HepG2 (cell line): ENCODE data around the gene TSPAN12. TPM values are rescaled to one million over a fixed set of nuclear protein-coding genes. Genes with fewer than 3 reads are reported as not detected.

ENCODE experiments used
- ATAC-seq: fragments of 200-7000 bp; cut with Tn5 transposase; 3 replicates; pipeline ENCODE4 v1.9.1; 2020; ENCODE audit warnings: mild to moderate bottlenecking, moderate library complexity
- BruUV-seq: library from RNA; stranded (reverse); fragments of 400-500 nt; replicated peaks from 2 replicates; lab custom pipeline; 2021; lab: Mats Ljungman, UMichigan
- CTCF ChIA-PET: fragments of 300-600 bp; formaldehyde crosslinking; extraction: SDS; loops from one replicate; lab custom pipeline; 2021; ENCODE audit warnings: low total read pairs, inconsistent platforms, low intra/inter-chr PET ratio; lab: Yijun Ruan, JAX
- POLR2A ChIA-PET: fragments of 350-600 bp; sonication (Branson Sonifier 250); formaldehyde crosslinking; loops from one replicate; lab custom pipeline; 2020; ENCODE audit warnings: antibody characterized with exemption, inconsistent platforms; lab: Yijun Ruan, JAX
- DNase-seq: peaks from one replicate; pipeline ENCODE4 v3.0.0-alpha.2; 2015; ENCODE audit warnings: low spot score
- FAIRE-seq: peaks from 3 replicates; lab custom pipeline; 2011; peaks lifted over from hg19 to GRCh38; lab: Jason Lieb, UNC
- H2AFZ ChIP-seq: one replicate; pipeline ENCODE4 v1.6.1; 2011; ENCODE audit warnings: low read length, inconsistent platforms
- H3K27ac ChIP-seq: fragments of 300-600 bp; 3 replicates; pipeline ENCODE4 v1.8.0; 2011; ENCODE audit warnings: mixed run types, mild to moderate bottlenecking, mixed read lengths, low read length, inconsistent platforms; ENCODE audit not compliant: insufficient read depth; ENCODE audit errors: extremely low read length
- H3K27me3 ChIP-seq, 2 experiments: fragments of 200-600 bp in 1 of 2; 2 replicates in 1 of 2; 3 replicates in 1 of 2; pipeline versions ENCODE4 v1.6.0 to v1.8.0; 2011; ENCODE audit warnings: low read length in 2 of 2, mild to moderate bottlenecking in 2 of 2, moderate library complexity in 2 of 2, inconsistent platforms in 1 of 2; ENCODE audit not compliant: insufficient read depth in 2 of 2, control insufficient read depth in 1 of 2
- H3K36me3 ChIP-seq, 2 experiments: fragments of 200-600 bp in 1 of 2; replicated peaks in 1 of 2; 2 replicates in 1 of 2; 3 replicates in 1 of 2; pipeline versions ENCODE4 v1.5.1 to v1.8.0; 2011; ENCODE audit warnings: low read length in 2 of 2, inconsistent platforms in 1 of 2; ENCODE audit not compliant: insufficient read depth in 2 of 2, control insufficient read depth in 1 of 2
- H3K4me1 ChIP-seq: 2 replicates; pipeline ENCODE4 v1.5.1; 2012; ENCODE audit warnings: low read length, inconsistent platforms; ENCODE audit not compliant: insufficient read depth
- H3K4me2 ChIP-seq: 2 replicates; pipeline ENCODE4 v1.6.0; 2011; ENCODE audit warnings: low read depth, low read length, inconsistent platforms
- H3K4me3 ChIP-seq, 3 experiments: fragments of 200-600 bp in 1 of 3; sonication (generic), shearing (Covaris generic) in 1 of 3; replicated peaks in 1 of 3; 2 replicates each; pipeline ENCODE4 v1.5.1; 2011 to 2016; ENCODE audit warnings: low read length in 3 of 3, inconsistent platforms in 2 of 3, low read depth in 2 of 3, mild to moderate bottlenecking in 2 of 3, control low read depth in 1 of 3, mixed read lengths in 1 of 3; ENCODE audit not compliant: insufficient read depth in 1 of 3
- H3K79me2 ChIP-seq: one replicate; pipeline ENCODE4 v1.6.1; 2011; ENCODE audit warnings: low read length, inconsistent platforms; ENCODE audit not compliant: insufficient read depth
- H3K9ac ChIP-seq: 2 replicates; pipeline ENCODE4 v1.6.0; 2011; ENCODE audit warnings: mild to moderate bottlenecking, low read depth, low read length, inconsistent platforms; ENCODE audit not compliant: insufficient read depth
- H3K9me3 ChIP-seq: 2 replicates; pipeline ENCODE4 v1.5.1; 2012; ENCODE audit warnings: mild to moderate bottlenecking, low read length
- H4K20me1 ChIP-seq: 2 replicates; pipeline ENCODE4 v1.6.0; 2011; ENCODE audit warnings: inconsistent platforms, mild to moderate bottlenecking, low read length, moderate library complexity; ENCODE audit not compliant: insufficient read depth
- JARID2 ChIP-seq: sonication (generic); formaldehyde crosslinking; IDR thresholded peaks from 2 replicates; pipeline ENCODE4 v1.8.1; 2023; ENCODE audit warnings: missing genetic modification reagents, inconsistent platforms; ENCODE audit not compliant: insufficient replicate concordance
- MAFF ChIP-seq: IDR thresholded peaks from 2 replicates; pipeline ENCODE4 v1.6.1; 2011; ENCODE audit warnings: low read depth, low read length, improper control_type of control experiment
- MAFK ChIP-seq, 2 experiments: IDR thresholded peaks in 1 of 2; conservative IDR thresholded peaks in 1 of 2; 2 replicates each; pipeline ENCODE4 v1.6.1; 2011; ENCODE audit warnings: improper control_type of control experiment in 2 of 2, low read length in 2 of 2
- NFYC ChIP-seq: IDR thresholded peaks from 2 replicates; pipeline ENCODE4 v1.6.1; 2016; ENCODE audit warnings: missing genetic modification reagents, missing compliant biosample characterization
- NR2C2 ChIP-seq: sonication (generic); formaldehyde crosslinking; IDR thresholded peaks from 2 replicates; pipeline ENCODE4 v1.4.0; 2020; ENCODE audit warnings: missing genetic modification reagents, mild to moderate bottlenecking, moderate library complexity, borderline replicate concordance
- SAFB2 ChIP-seq: sonication (generic); formaldehyde crosslinking; IDR thresholded peaks from 2 replicates; pipeline ENCODE4 v1.5.1; 2020; ENCODE audit warnings: missing genetic modification reagents, low read depth, mild to moderate bottlenecking, borderline replicate concordance
- STAT5B ChIP-seq: sonication (generic); formaldehyde crosslinking; IDR thresholded peaks from 2 replicates; pipeline ENCODE4 v1.4.0; 2020; ENCODE audit warnings: missing genetic modification reagents
- ZSCAN25 ChIP-seq: sonication (generic); formaldehyde crosslinking; IDR thresholded peaks from 2 replicates; pipeline ENCODE4 v1.8.0; 2022; ENCODE audit warnings: mild to moderate bottlenecking, missing genetic modification reagents
- WGBS: methylation state at CpG from one replicate; pipeline ENCODE4 v1.1.6; 2017; ENCODE audit warnings: low lambda C conversion rate; 5-methylcytosine and 5-hydroxymethylcytosine counted together
- in situ Hi-C: cut with HindIII; loops from 2 replicates; pipeline ENCODE4 v1.10.0; 2017; ENCODE audit warnings: low pct_unique_long_range_greater_than_20kb; ENCODE audit not compliant: extremely low pct_ligation_motif_present
- intact Hi-C: fragments of 100-400 bp; cut with micrococcal nuclease; formaldehyde crosslinking; loops from one replicate; pipeline ENCODE4 v1.10.0; 2022; ENCODE audit not compliant: unreplicated experiment
- polyA plus RNA-seq, 8 experiments: library from polyadenylated mRNA; depleted of rRNA in 3 of 8; stranded (reverse) in 7 of 8; unstranded in 1 of 8; fragments of >200 nt; fragmentation: Illumina TruSeq in 4 of 8; extraction: Trizol in 4 of 8; gene quantifications; 2 replicates each; pipeline versions ENCODE4 v1.2.1 to v1.2.3, GENCODE V29; 2011 to 2016; ENCODE audit warnings: low read depth in 4 of 8, missing spikeins in 1 of 8, mixed read lengths in 1 of 8; ENCODE audit not compliant: insufficient read depth in 1 of 8
- total RNA-seq, 5 experiments: library from RNA; depleted of rRNA; stranded (reverse); fragments of >200 nt; fragmentation: Illumina TruSeq; extraction: Trizol; gene quantifications; 2 replicates each; pipeline ENCODE4 v1.2.3, GENCODE V29; 2016; ENCODE audit warnings: low read depth in 1 of 5
- TF ChIP-seq, protein P1 (sequence below): sonication (generic); formaldehyde crosslinking; IDR thresholded peaks from 2 replicates; pipeline ENCODE4 v1.4.0; 2020; ENCODE audit warnings: mild to moderate bottlenecking, missing genetic modification reagents

Gene TSPAN12
- total and polyA plus RNA-seq, 2 of the 13 experiments (the other 11 are each of a cell fraction or from before 2014, with no cell fraction given): 0.48 to 0.95 TPM

DNA sequence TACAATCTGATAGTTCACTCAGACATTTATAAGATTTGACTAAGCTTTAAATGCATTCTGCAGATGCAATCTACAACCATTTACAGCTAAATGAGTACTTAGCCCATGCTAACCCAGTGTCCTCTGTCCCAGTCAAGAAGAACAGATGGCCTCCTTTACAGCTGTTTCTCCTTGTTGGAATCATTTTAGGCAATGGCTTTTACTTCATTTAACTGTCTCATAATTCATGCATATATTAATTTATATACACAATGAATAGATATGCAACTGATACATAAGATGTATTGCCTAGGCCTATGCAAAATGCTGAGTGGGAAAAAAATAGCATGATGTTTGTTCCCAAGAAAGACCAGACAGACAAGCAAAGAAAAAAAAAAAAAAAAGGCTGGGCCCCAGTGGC, 82.2 kb downstream of the TSPAN12 start:
- H3K9me3 ChIP-seq: no peaks in the 10 kb centered on the region
- ATAC-seq (no peak), DNase-seq (no peak), FAIRE-seq (no peak)
- no TSS peak for BruUV-seq
- H3K27ac ChIP-seq: no peak overlapping the region
- H3K4me2 ChIP-seq: no peak overlapping the region
- POLR2A ChIA-PET: no interaction called here
- H2AFZ ChIP-seq: no peak overlapping the region
- no peak overlapping the region for H3K4me3 ChIP-seq
- no peaks in the 10 kb centered on the region for H3K27me3 ChIP-seq
- no peaks in the 10 kb centered on the region for H3K79me2 ChIP-seq
- TF ChIP-seq MAFF (peak; percentile 47; the same call in 1 of the 2 replicates), MAFK (conservative IDR thresholded peaks at IDR 0.05 in 1 of 2, IDR thresholded peaks at IDR 0.05 in 1 of 2; ENCODE audit: low read length in 2 of 2) (peak; percentile 13 to 61; a peak in 2 of 4 replicates), JARID2 (CRISPR knock-in tag) (no peak), ZSCAN25 (no peak), SAFB2 (CRISPR knock-in tag) (no peak), NR2C2 (CRISPR knock-in tag) (no peak), NFYC (no peak)
- TF ChIP-seq, protein P1, sequence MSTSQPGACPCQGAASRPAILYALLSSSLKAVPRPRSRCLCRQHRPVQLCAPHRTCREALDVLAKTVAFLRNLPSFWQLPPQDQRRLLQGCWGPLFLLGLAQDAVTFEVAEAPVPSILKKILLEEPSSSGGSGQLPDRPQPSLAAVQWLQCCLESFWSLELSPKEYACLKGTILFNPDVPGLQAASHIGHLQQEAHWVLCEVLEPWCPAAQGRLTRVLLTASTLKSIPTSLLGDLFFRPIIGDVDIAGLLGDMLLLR (CRISPR knock-in tag): no peak
- no peaks in the 10 kb centered on the region for H4K20me1 ChIP-seq
- CTCF ChIA-PET: no interaction called here
- intact Hi-C loops (no loop called here), in situ Hi-C loops (no loop called here)
- no peaks in the 10 kb centered on the region for H3K4me1 ChIP-seq
- no peak overlapping the region for H3K9ac ChIP-seq
- H3K36me3 ChIP-seq: no peaks in the 10 kb centered on the region

DNA sequence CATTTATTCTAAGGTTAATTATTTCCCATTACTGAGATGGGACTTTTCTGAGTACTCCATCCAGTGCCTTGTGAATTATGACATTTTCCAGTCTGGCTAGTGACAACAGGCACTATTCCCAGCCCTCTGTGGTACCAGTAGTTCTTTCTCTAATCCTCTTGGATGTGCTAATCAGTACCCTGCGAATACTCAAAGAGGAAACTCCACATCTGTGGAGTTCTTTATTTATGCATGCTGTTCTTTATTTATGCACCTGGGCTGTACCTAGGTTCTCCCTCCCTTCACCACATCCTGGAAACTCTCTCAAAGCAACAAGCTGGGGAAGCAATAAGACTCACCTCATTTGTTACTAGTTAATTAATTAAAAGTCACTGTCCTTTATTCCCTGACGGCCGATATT, 83.5 kb downstream of the TSPAN12 start:
- Histone ChIP-seq H2AFZ (no peak overlapping the region), H3K4me1 (no peaks in the 10 kb centered on the region), H3K36me3 (no peaks in the 10 kb centered on the region), H3K9ac (no peak overlapping the region), H3K4me3 (no peak overlapping the region), H3K27me3 (no peaks in the 10 kb centered on the region), H3K27ac (no peak overlapping the region), H3K79me2 (no peaks in the 10 kb centered on the region), H3K4me2 (no peak overlapping the region), H3K9me3 (no peaks in the 10 kb centered on the region), H4K20me1 (no peaks in the 10 kb centered on the region)
- TF ChIP-seq STAT5B (CRISPR knock-in tag): no peak
- BruUV-seq: no TSS peak
- in situ Hi-C loops: no loop called here
- no peak for FAIRE-seq
- POLR2A ChIA-PET: no interaction called here
- ATAC-seq: no peak
- CTCF ChIA-PET: no interaction called here
- under 1% methylated on average over 3 of the region's 3 CpGs for whole genome bisulfite sequencing
- no peak for DNase-seq
- intact Hi-C loops: no loop called here
